MM.1S (cell line): ENCODE measurements around the gene RNF126.

ENCODE experiments used
- DNase-seq: peaks from one replicate; pipeline ENCODE4 v3.0.0-alpha.2; 2015
- H2AFZ ChIP-seq: fragments of 300-600 bp; sonication (generic); 2 replicates; pipeline ENCODE4 v1.6.0; 2016; ENCODE audit warnings: antibody characterized with exemption, low read length
- H3F3A ChIP-seq: fragments of 300-600 bp; sonication (generic); 2 replicates; pipeline ENCODE4 v1.6.1; 2016; ENCODE audit warnings: mild to moderate bottlenecking, antibody characterized with exemption, low read length, moderate library complexity, mixed read lengths; ENCODE audit not compliant: insufficient read depth
- H3K27ac ChIP-seq: fragments of 300-600 bp; sonication (generic); 2 replicates; pipeline ENCODE4 v1.5.1; 2016; ENCODE audit warnings: mild to moderate bottlenecking, low read length
- H3K27me3 ChIP-seq: fragments of 300-600 bp; sonication (generic); replicated peaks from 2 replicates; pipeline ENCODE4 v1.6.0; 2016; ENCODE audit warnings: low read length; ENCODE audit not compliant: insufficient read depth
- H3K36me3 ChIP-seq: fragments of 300-600 bp; sonication (generic); replicated peaks from 2 replicates; pipeline ENCODE4 v1.6.1; 2016; ENCODE audit warnings: mild to moderate bottlenecking, low read length, mixed read lengths; ENCODE audit not compliant: insufficient read depth
- H3K4me1 ChIP-seq: fragments of 300-600 bp; sonication (generic); 2 replicates; pipeline ENCODE4 v1.6.1; 2016; ENCODE audit warnings: low read length, mixed read lengths
- H3K4me2 ChIP-seq: fragments of 300-600 bp; sonication (generic); 2 replicates; pipeline ENCODE4 v1.6.0; 2016; ENCODE audit warnings: low read depth, low read length
- H3K4me3 ChIP-seq: fragments of 300-600 bp; sonication (generic); 2 replicates; pipeline ENCODE4 v1.5.1; 2016; ENCODE audit warnings: low read length, mixed read lengths
- H3K79me2 ChIP-seq: fragments of 300-600 bp; sonication (generic); 2 replicates; pipeline ENCODE4 v1.6.1; 2016; ENCODE audit warnings: mixed run types, low read length, mixed read lengths
- H3K9ac ChIP-seq: fragments of 300-600 bp; sonication (generic); 2 replicates; pipeline ENCODE4 v1.6.1; 2016; ENCODE audit warnings: low read length, mixed read lengths
- H3K9me2 ChIP-seq: fragments of 300-600 bp; sonication (generic); replicated peaks from 2 replicates; pipeline ENCODE4 v1.6.1; 2016; ENCODE audit warnings: mild to moderate bottlenecking, low read length, mixed read lengths; ENCODE audit not compliant: insufficient read depth
- H3K9me3 ChIP-seq: fragments of 300-600 bp; sonication (generic); replicated peaks from 2 replicates; pipeline ENCODE4 v1.6.1; 2016; ENCODE audit warnings: mild to moderate bottlenecking, low read length, mixed read lengths; ENCODE audit not compliant: insufficient read depth
- H4K20me1 ChIP-seq: fragments of 300-600 bp; sonication (generic); 2 replicates; pipeline ENCODE4 v1.6.1; 2016; ENCODE audit warnings: mild to moderate bottlenecking, low read length, moderate library complexity, mixed read lengths; ENCODE audit not compliant: insufficient read depth
- CTCF ChIP-seq: fragments of 300-600 bp; sonication (generic); IDR thresholded peaks from 2 replicates; pipeline ENCODE4 v1.5.1; 2016; ENCODE audit warnings: antibody characterized with exemption, low read length, mixed read lengths
- EZH2 ChIP-seq: fragments of 300-600 bp; sonication (generic); optimal IDR thresholded peaks from 2 replicates; pipeline ENCODE3; 2017; ENCODE audit warnings: low read depth, mild to moderate bottlenecking, antibody characterized with exemption, low read length, mixed read lengths
- EZH2phosphoT487 ChIP-seq: fragments of 300-600 bp; sonication (generic); IDR thresholded peaks from 2 replicates; pipeline ENCODE4 v1.6.1; 2018; ENCODE audit warnings: antibody characterized with exemption, low read length

Gene RNF126

DNA sequence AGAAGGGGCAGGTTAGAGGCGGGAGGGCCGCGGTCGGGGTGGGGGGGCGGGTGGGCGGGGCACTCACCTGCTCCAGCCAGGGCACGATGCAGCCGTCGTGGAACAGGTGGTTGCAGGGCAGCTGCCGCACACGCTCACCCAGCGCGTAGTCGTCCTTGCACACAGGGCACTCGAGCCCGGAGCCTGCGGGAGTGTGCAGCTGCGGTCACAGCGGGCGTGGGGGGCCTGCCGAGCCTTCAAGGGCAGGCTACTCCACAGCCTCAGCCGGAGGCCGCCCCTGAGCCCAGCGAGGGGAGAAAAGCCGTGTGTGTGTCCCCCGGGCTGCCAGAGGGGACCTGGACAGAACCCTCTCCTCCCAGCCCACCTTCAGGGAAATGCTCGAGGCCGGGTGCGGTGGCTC is 14.7 kb downstream of the RNF126 start:
- Histone ChIP-seq H3K79me2 (peaks cover 46% of the 10 kb centered on the region), H4K20me1 (peaks cover 18% of the 10 kb centered on the region), H3K4me2 (no peak overlapping the region), H3K9me3 (no peaks in the 10 kb centered on the region), H3K4me3 (no peak overlapping the region), H3K9ac (no peak overlapping the region), H3K9me2 (no peaks in the 10 kb centered on the region), H3K27me3 (no peaks in the 10 kb centered on the region), H3F3A (no peaks in the 10 kb centered on the region), H3K36me3 (peaks cover 37% of the 10 kb centered on the region), H3K27ac (no peak overlapping the region), H3K4me1 (no peaks in the 10 kb centered on the region), H2AFZ (no peak overlapping the region)
- no peak for TF ChIP-seq CTCF
- no peak for TF ChIP-seq EZH2phosphoT487
- TF ChIP-seq EZH2 = no peak
- no peak for DNase-seq

DNA sequence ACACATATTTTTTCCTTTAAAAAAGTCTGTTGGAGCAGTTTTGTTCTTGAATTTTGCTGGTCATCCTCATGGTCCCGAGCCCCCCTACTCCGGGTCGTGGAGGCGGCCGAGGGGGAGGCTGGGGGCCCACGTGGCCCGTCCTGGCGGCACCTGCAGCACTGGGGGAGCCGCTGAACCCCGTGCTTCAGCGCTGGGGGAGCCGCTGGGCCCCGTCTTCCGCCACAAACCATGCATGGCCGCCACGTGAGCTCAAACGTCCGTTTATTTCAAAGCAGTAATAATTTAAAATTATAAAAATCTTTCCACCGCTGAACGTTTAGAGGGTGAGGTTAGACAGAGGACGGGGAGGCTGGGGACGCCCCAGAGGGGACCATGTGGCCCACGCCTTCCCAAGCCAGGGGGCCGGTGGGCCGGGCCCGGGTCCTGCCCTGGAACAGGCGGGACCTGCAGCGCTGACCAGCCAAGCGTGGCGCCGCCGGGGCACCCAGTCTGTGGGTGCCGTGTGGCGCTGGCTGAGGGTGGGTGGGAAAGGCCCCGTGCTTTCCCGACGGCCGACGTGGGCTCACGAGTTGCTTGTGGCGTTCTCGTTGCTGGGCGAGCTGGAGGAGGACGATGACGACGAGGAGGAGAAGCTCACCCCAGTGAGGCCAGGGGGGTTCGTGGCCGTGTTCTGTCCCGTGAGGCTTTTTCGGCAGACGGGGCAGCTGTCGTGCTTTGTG is 15.3 kb downstream of the RNF126 start:
- H3K36me3 ChIP-seq = peaks cover 31% of the 10 kb centered on the region

DNA sequence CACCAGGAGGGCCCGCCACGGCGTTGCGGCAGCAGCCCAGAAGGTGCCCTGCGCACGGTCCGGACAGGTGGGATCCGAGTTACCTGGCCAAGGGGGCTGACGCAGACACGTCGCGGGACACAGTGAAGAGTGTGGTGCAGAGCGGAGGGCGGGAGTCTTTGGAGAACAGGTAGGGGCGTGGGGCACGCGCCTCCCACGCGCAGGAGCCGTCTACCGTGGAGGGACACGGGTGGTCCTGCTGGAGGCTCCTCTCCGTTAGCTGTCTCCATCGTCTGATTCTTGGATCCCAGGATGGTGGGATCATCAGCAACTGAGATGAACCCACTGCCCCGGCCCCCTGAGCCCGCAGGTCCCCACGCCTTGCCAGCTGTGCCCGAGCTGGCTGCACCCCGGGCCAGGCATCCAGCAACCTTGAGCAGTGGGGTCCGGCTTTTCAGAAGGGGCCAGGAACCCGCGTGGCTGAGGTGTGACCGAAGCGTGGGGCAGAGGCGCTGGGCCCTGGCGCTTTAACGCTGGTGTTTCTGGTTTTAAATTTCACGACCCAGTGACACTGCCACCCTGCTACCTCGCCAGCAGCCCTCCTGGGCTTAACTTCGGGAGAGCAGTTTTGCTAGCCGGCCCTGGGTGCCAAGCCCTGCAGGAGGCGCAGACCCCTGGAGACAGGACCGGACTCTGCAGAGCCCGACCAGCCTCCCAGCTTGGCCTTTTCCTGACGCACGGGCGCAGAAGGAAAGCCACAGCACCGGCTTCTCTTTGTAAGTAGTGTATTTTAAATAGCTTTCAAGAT is 16.0 kb downstream of the RNF126 start:
- H4K20me1 ChIP-seq = peaks cover 5% of the 10 kb centered on the region; the same call in 1 of the 2 replicates
- H3K9me3 ChIP-seq = no peaks in the 10 kb centered on the region
- no peak for DNase-seq
- H3K27ac ChIP-seq = no peak overlapping the region
- no peak overlapping the region for H3K4me2 ChIP-seq
- no peaks in the 10 kb centered on the region for H3K4me1 ChIP-seq
- H3K9ac ChIP-seq = no peak overlapping the region
- H3K79me2 ChIP-seq = peaks cover 33% of the 10 kb centered on the region
- TF ChIP-seq CTCF = no peak
- no peak for TF ChIP-seq EZH2phosphoT487
- no peak for TF ChIP-seq EZH2
- H3K4me3 ChIP-seq = no peak overlapping the region
- peaks cover 24% of the 10 kb centered on the region for H3K36me3 ChIP-seq
- H3K27me3 ChIP-seq = no peaks in the 10 kb centered on the region
- no peaks in the 10 kb centered on the region for H3F3A ChIP-seq
- no peaks in the 10 kb centered on the region for H3K9me2 ChIP-seq
- no peak overlapping the region for H2AFZ ChIP-seq

More for the DNA sequence above, 15.3 kb downstream of the RNF126 start:
- H3K4me2 ChIP-seq = no peak overlapping the region
- no peaks in the 10 kb centered on the region for H3F3A ChIP-seq
- DNase-seq = no peak
- no peaks in the 10 kb centered on the region for H3K4me1 ChIP-seq
- peaks cover 40% of the 10 kb centered on the region for H3K79me2 ChIP-seq
- H3K9ac ChIP-seq = no peak overlapping the region
- TF ChIP-seq EZH2 (no peak), CTCF (no peak), EZH2phosphoT487 (no peak)
- H3K4me3 ChIP-seq = no peak overlapping the region
- no peaks in the 10 kb centered on the region for H3K27me3 ChIP-seq
- no peak overlapping the region for H2AFZ ChIP-seq
- no peak overlapping the region for H3K27ac ChIP-seq
- no peaks in the 10 kb centered on the region for H3K9me2 ChIP-seq
- H3K9me3 ChIP-seq = no peaks in the 10 kb centered on the region
- H4K20me1 ChIP-seq = peaks cover 12% of the 10 kb centered on the region
